Neural progenitor cell (in vitro differentiated cells): ENCODE measurements around the gene STRN. TPM values are rescaled to one million over a fixed set of nuclear protein-coding genes. Genes with fewer than 3 reads are reported as not detected.
"Not testable (repeated sequence)": the region's sequence is repeated elsewhere in the genome, so short reads cannot be mapped to it uniquely, and the experiment has no call there.

Source experiments
- DNase-seq: peaks from one replicate; pipeline ENCODE4 v3.0.0-alpha.2; 2016; ENCODE audit warnings: low spot score
- H2AFZ ChIP-seq: fragments of 200-600 bp; sonication (generic); replicated peaks from 2 replicates; pipeline ENCODE4 v1.6.1; 2016; ENCODE audit warnings: antibody characterized with exemption
- H3F3A ChIP-seq: fragments of 200-600 bp; sonication (generic); 2 replicates; pipeline ENCODE4 v1.6.1; 2016; ENCODE audit warnings: antibody characterized with exemption, low read depth
- H3K27ac ChIP-seq: fragments of 200-600 bp; sonication (generic); 2 replicates; pipeline ENCODE4 v1.5.1; 2016; ENCODE audit warnings: mild to moderate bottlenecking
- H3K27me3 ChIP-seq: fragments of 200-600 bp; sonication (generic); 2 replicates; pipeline ENCODE4 v1.6.1; 2016; ENCODE audit warnings: mild to moderate bottlenecking, moderate library complexity
- H3K36me3 ChIP-seq: fragments of 200-600 bp; sonication (generic); 2 replicates; pipeline ENCODE4 v1.5.1; 2016
- H3K4me1 ChIP-seq: fragments of 200-600 bp; sonication (generic); 2 replicates; pipeline ENCODE4 v1.6.1; 2016; ENCODE audit warnings: mixed run types
- H3K4me2 ChIP-seq: fragments of 200-600 bp; sonication (generic); 2 replicates; pipeline ENCODE4 v1.6.1; 2016
- H3K4me3 ChIP-seq: fragments of 200-600 bp; sonication (generic); 2 replicates; pipeline ENCODE4 v1.5.1; 2016
- H3K79me2 ChIP-seq: fragments of 200-600 bp; sonication (generic); 2 replicates; pipeline ENCODE4 v1.6.1; 2016; ENCODE audit warnings: low read depth
- H3K9ac ChIP-seq: fragments of 200-600 bp; sonication (generic); 2 replicates; pipeline ENCODE4 v1.6.1; 2016
- H3K9me3 ChIP-seq: fragments of 200-600 bp; sonication (generic); 2 replicates; pipeline ENCODE4 v1.5.1; 2016; ENCODE audit warnings: low read depth
- H4K20me1 ChIP-seq: fragments of 200-600 bp; sonication (generic); 2 replicates; pipeline ENCODE4 v1.6.1; 2016; ENCODE audit warnings: low read depth
- H3K27ac Mint-ChIP-seq: 3 replicates; pipeline ENCODE4 v1.8.0; 2021; ENCODE audit warnings: mixed read lengths
- H3K27me3 Mint-ChIP-seq: 2 replicates; pipeline ENCODE4 v1.8.0; 2022; ENCODE audit warnings: low read depth, mild to moderate bottlenecking, inconsistent platforms, moderate library complexity, mixed read lengths; ENCODE audit not compliant: insufficient read depth
- H3K36me3 Mint-ChIP-seq: 3 replicates; pipeline ENCODE4 v1.8.0; 2021; ENCODE audit warnings: mixed read lengths
- H3K4me1 Mint-ChIP-seq: 3 replicates; pipeline ENCODE4 v1.8.0; 2021; ENCODE audit warnings: mixed read lengths
- H3K4me3 Mint-ChIP-seq: 3 replicates; pipeline ENCODE4 v1.8.0; 2021; ENCODE audit warnings: mild to moderate bottlenecking, moderate library complexity, mixed read lengths
- H3K9me3 Mint-ChIP-seq: 3 replicates; pipeline ENCODE4 v1.8.0; 2020; ENCODE audit warnings: mixed read lengths
- EZH2 ChIP-seq: fragments of 200-600 bp; sonication (generic); IDR thresholded peaks from 2 replicates; pipeline ENCODE4 v1.6.1; 2017; ENCODE audit warnings: antibody characterized with exemption, mild to moderate bottlenecking, moderate library complexity
- EZH2phosphoT487 ChIP-seq: fragments of 200-600 bp; sonication (generic); IDR thresholded peaks from 2 replicates; pipeline ENCODE4 v1.6.1; 2017; ENCODE audit warnings: antibody characterized with exemption
- total RNA-seq: library from RNA; depleted of rRNA; stranded (reverse); fragments of >200 nt; gene quantifications from 2 replicates; pipeline ENCODE4 v1.2.3, GENCODE V29; 2015; ENCODE audit warnings: low replicate concordance
- TF ChIP-seq, protein P1 (sequence below): fragments of 200-600 bp; sonication (generic); IDR thresholded peaks from 2 replicates; pipeline ENCODE4 v1.5.1; 2017; ENCODE audit warnings: antibody characterized with exemption, mild to moderate bottlenecking

Gene STRN
- total RNA-seq, 1 donor from 2014 or later = 20.9 TPM

DNA sequence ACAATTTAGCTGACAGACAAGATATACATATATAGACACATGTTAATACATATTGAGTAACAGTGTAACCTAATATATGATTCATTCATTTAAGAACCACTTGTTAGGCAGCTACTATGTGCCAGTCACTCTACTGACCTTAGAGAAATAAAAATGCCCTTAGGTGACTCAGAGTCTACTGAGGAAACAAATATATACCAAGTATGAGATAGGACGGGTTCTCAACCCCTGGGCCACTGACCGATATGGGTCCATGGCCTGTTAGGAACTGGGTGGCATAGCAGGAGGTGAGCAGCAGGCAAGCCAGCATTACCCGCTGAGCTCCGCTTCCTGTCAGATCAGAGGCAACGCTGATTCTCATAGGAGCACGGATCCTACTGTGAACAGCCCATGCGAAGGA, 14.8 kb downstream of the STRN start:
- H3K4me1 Mint-ChIP-seq = peaks cover 16% of the 10 kb centered on the region
- no peak overlapping the region for H2AFZ ChIP-seq
- no peaks in the 10 kb centered on the region for H3K27me3 ChIP-seq
- no peaks in the 10 kb centered on the region for H3K4me1 ChIP-seq
- no peak for TF ChIP-seq EZH2phosphoT487
- TF ChIP-seq, protein P1, sequence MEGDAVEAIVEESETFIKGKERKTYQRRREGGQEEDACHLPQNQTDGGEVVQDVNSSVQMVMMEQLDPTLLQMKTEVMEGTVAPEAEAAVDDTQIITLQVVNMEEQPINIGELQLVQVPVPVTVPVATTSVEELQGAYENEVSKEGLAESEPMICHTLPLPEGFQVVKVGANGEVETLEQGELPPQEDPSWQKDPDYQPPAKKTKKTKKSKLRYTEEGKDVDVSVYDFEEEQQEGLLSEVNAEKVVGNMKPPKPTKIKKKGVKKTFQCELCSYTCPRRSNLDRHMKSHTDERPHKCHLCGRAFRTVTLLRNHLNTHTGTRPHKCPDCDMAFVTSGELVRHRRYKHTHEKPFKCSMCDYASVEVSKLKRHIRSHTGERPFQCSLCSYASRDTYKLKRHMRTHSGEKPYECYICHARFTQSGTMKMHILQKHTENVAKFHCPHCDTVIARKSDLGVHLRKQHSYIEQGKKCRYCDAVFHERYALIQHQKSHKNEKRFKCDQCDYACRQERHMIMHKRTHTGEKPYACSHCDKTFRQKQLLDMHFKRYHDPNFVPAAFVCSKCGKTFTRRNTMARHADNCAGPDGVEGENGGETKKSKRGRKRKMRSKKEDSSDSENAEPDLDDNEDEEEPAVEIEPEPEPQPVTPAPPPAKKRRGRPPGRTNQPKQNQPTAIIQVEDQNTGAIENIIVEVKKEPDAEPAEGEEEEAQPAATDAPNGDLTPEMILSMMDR = no peak
- TF ChIP-seq EZH2 = no peak
- no peak overlapping the region for H3K4me3 ChIP-seq
- no peak for DNase-seq
- no peak overlapping the region for H3K27ac Mint-ChIP-seq
- no peaks in the 10 kb centered on the region for H3K36me3 ChIP-seq
- H3K27ac ChIP-seq = no peak overlapping the region
- H4K20me1 ChIP-seq = peaks cover 10% of the 10 kb centered on the region
- H3K9me3 Mint-ChIP-seq = no peaks in the 10 kb centered on the region
- no peak overlapping the region for H3K9ac ChIP-seq
- H3K4me2 ChIP-seq = no peak overlapping the region
- peaks cover 2% of the 10 kb centered on the region for H3K36me3 Mint-ChIP-seq
- no peaks in the 10 kb centered on the region for H3F3A ChIP-seq
- no peaks in the 10 kb centered on the region for H3K27me3 Mint-ChIP-seq
- H3K4me3 Mint-ChIP-seq = no peak overlapping the region
- no peaks in the 10 kb centered on the region for H3K9me3 ChIP-seq
- peaks cover 55% of the 10 kb centered on the region for H3K79me2 ChIP-seq

- Histone ChIP-seq H3K9ac (no peak overlapping the region), H3K4me3 (no peak overlapping the region), H3K27ac (no peak overlapping the region), H3K79me2 (peaks cover 53% of the 10 kb centered on the region), H3F3A (no peaks in the 10 kb centered on the region), H3K9me3 (no peaks in the 10 kb centered on the region), H3K4me1 (no peaks in the 10 kb centered on the region), H2AFZ (no peak overlapping the region), H3K36me3 (no peaks in the 10 kb centered on the region), H3K4me2 (no peak overlapping the region), H4K20me1 (peaks cover 10% of the 10 kb centered on the region), H3K27me3 (no peaks in the 10 kb centered on the region)
- no peak for TF ChIP-seq EZH2
- no peak for TF ChIP-seq EZH2phosphoT487
- TF ChIP-seq, protein P1 = no peak
- Mint-ChIP-seq H3K36me3 (peaks cover 2% of the 10 kb centered on the region), H3K4me3 (no peak overlapping the region), H3K27me3 (no peaks in the 10 kb centered on the region), H3K9me3 (no peaks in the 10 kb centered on the region), H3K27ac (no peak overlapping the region), H3K4me1 (peaks cover 16% of the 10 kb centered on the region)
- no peak for DNase-seq
Measured at GRCh38 chr2:36951027-36951518, 15.3 kb downstream of the STRN start.

DNA sequence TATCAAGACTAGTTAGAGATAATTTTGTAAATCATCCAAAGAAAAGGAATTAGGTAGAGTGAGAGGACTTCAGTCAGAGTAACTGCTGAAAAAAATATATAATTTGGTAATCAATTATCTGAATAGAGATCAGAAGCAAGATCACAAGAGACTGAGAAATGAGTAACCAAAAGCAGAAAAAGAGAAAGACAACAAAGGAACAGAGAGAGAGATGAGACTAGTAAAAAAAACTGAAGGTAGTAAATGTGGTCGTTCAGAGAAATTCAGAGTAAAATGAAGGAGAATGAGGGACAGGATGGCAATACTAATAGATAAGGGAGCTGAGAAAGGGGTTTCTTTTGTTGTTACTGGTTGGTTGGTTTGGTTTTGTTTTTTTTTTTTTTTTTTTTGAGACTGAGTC, 16.5 kb downstream of the STRN start:
- no peak for DNase-seq
- peaks cover 45% of the 10 kb centered on the region for H3K79me2 ChIP-seq
- no peak overlapping the region for H2AFZ ChIP-seq
- H3F3A ChIP-seq = no peaks in the 10 kb centered on the region
- Mint-ChIP-seq H3K27ac (no peak overlapping the region), H3K4me3 (no peak overlapping the region), H3K4me1 (peaks cover 16% of the 10 kb centered on the region), H3K27me3 (no peaks in the 10 kb centered on the region), H3K36me3 (peaks cover under 1% of the 10 kb centered on the region), H3K9me3 (no peaks in the 10 kb centered on the region)
- H3K27ac ChIP-seq = no peak overlapping the region
- no peaks in the 10 kb centered on the region for H3K36me3 ChIP-seq
- no peaks in the 10 kb centered on the region for H3K9me3 ChIP-seq
- no peaks in the 10 kb centered on the region for H3K27me3 ChIP-seq
- TF ChIP-seq EZH2 (no peak), EZH2phosphoT487 (no peak)
- TF ChIP-seq, protein P1 = no peak
- H3K9ac ChIP-seq = no peak overlapping the region
- H3K4me1 ChIP-seq = no peaks in the 10 kb centered on the region
- no peak overlapping the region for H3K4me2 ChIP-seq
- peaks cover 10% of the 10 kb centered on the region for H4K20me1 ChIP-seq
- no peak overlapping the region for H3K4me3 ChIP-seq

- H4K20me1 ChIP-seq, H3K27ac ChIP-seq, H3K27me3 ChIP-seq, H3K36me3 Mint-ChIP-seq, H3K36me3 ChIP-seq, H3F3A ChIP-seq, DNase-seq, H3K4me1 Mint-ChIP-seq, H3K9me3 ChIP-seq, H3K4me3 ChIP-seq, H3K4me2 ChIP-seq, H3K27ac Mint-ChIP-seq, H3K4me1 ChIP-seq, H3K9ac ChIP-seq, H3K9me3 Mint-ChIP-seq, H3K27me3 Mint-ChIP-seq, H3K4me3 Mint-ChIP-seq, H2AFZ ChIP-seq: not testable (repeated sequence)
- peaks cover 36% of the 10 kb centered on the region for H3K79me2 ChIP-seq
Measured at GRCh38 chr2:36945240-36945639, 21.1 kb downstream of the STRN start.
